A673 (cell line): Measurements from ENCODE around the gene VAPA.

Experiments used
- CTCF ChIP-seq: fragments of 300-800, 200-600 bp; sonication (generic); conservative IDR thresholded peaks from 2 replicates; pipeline ENCODE4 v1.5.1; 2017; ENCODE audit warnings: low read depth, mild to moderate bottlenecking, antibody characterized with exemption, low read length, moderate library complexity, mixed read lengths
- EZH2 ChIP-seq: fragments of 200-600 bp; sonication (generic); IDR thresholded peaks from 2 replicates; pipeline ENCODE4 v1.6.1; 2017; ENCODE audit warnings: borderline replicate concordance, low read depth, mild to moderate bottlenecking, mixed read lengths, antibody characterized with exemption, low read length; ENCODE audit not compliant: poor library complexity, severe bottlenecking

DNA sequence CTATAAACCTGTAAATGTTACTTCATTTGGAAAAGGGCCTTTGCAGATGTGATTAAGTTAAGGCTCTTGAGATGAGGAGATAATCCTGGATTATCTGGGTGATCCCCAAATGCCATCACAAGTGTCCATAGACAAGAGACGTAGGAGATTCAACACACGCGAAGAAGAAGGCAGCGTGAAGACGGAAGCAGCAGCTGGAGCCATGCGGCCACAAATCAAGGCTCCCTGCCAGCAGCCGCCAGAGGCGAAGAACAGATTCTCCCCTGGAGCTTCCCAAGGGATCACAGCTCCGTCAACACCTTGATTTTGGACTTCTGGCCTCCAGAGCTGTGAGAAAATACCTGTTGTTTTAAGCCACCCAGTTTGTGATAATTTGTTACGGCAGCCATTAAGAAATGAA is 11.0 kb upstream of the VAPA start:
- no peak for TF ChIP-seq CTCF
- TF ChIP-seq EZH2 = no peak
